ENCODE data around the gene SOCS2. TPM values are rescaled to one million over a fixed set of nuclear protein-coding genes. Genes with fewer than 3 reads are reported as not detected.
"Not testable (repeated sequence)": the region's sequence is repeated elsewhere in the genome, so short reads cannot be mapped to it uniquely, and the experiment has no call there.

The SOCS2 gene
- total RNA-seq, 1 donor from 2014 or later = 13.8 TPM

DNA sequence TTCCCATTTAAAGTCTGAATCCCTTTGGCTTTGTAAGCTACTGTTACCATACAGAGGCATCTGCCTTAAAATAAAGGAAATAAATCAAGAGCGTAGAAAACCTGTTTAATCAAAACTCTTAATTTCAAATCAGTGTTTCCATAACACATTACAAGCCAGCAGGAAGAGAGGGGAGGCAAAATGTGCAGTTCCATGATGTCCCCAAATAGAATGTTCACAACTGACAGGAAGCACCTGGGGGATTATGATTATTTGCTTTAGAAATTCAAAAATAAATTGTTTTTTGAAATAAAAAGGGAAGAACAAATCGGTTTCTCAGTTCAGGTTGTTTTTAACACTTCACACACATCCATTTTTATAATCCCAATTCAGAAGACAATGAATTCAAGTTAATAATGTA lies 21.4 kb downstream of the SOCS2 start:
- no peak for DNase-seq (ENCODE audit: low spot score)

DNA sequence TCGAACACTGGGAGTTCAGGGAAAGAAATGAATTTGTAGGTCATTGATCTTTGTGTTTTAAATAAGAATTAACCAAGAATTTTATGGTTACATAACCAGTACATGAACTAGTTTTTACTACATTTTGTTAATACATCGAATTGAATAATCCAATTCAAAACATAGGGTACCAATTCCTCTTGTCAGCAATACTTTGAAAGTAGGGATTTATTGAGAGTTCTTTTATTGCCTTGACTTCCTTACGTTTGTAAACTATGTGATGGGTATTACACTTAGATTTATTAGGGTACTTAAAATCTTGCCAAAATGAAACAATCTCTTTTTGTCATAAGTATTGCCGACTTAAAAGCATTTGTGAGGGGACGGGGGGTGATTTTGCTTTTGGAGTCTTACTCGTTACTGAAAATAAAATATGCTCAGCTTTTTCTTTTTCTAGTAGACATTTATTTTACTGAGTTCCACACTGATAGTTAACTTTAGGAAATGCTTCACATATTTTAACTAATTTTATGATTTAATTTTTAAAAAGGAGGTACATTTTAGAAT lies 22.4 kb downstream of the SOCS2 start:
- no peak for DNase-seq (ENCODE audit: low spot score)

DNA sequence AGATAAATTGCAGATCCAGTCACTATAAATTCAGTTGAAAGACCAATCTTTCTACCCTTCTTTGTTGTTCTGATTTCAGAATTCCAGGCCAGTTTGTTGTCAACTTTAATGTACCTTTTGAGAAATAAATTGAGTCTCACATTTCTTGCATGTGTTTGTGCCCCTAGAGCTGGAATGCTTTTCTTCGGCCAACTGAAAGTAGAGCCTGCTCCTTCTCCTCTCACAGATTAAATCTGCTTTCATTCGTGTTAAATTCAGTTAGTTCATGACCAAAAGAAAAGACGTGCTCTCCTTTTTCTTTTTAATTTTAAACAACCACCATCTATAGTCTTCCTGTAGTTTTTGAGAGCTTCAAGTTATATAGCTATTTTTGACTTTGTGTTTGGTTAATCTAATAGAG lies 22.9 kb downstream of the SOCS2 start:
- DNase-seq (ENCODE audit: low spot score) = no peak

DNA sequence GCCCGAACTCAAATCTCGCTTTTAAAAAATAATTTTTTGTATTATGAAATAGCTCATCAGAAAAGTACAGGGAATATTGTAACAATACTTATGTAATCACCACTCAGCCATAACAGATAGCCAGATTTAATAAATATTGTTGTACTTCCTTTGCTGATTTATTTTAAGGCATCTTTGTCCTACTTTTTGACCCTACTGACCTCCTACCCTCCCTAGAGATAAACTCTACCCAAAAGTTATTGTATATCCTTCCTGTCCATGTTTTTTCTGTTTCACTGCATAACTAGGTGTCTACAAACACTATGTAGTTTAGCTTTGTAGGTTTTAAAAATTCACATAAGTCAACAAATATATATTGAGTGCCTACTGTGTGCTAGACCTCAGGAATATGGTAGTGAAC lies 25.1 kb downstream of the SOCS2 start:
- DNase-seq (ENCODE audit: low spot score) = no peak

DNA sequence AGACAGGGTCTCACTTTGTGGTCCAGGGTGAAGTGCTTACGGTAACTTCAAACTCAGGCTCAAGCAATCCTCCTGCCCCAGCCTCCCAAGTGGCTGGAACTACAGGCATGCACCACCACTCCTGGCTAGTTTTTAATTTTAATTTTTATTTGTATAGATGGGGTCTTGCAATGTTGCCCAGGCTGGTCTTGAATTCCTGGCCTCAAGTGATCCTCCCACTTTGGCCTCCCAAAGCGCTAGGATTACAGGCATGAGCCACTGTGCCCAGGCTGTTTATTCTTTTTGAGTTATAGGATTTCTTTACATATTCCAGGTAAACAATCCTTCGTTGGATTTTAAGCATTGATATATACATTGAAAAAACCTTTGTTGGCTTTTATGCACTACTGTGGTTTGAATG lies 26.7 kb downstream of the SOCS2 start:
- DNase-seq (ENCODE audit: low spot score) = no peak

DNA sequence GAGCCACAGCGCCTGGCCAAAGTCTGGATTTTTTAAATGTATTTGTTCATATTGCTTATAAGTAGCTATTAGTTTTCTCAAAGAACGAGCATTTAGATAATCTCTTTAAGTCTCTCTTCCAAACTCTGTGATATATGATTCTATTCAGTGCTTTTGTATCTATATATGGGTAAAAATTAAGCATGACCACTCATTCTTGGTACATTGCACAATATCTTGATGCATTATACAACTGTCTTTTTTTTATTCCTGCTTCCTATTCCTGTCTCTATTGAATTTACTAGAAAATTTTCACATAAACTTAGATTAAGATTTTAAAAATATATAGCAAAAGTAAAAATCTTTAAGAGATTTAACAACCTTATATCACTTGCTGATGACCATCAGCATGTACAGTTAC lies 29.1 kb downstream of the SOCS2 start:
- no peak for DNase-seq (ENCODE audit: low spot score)

DNA sequence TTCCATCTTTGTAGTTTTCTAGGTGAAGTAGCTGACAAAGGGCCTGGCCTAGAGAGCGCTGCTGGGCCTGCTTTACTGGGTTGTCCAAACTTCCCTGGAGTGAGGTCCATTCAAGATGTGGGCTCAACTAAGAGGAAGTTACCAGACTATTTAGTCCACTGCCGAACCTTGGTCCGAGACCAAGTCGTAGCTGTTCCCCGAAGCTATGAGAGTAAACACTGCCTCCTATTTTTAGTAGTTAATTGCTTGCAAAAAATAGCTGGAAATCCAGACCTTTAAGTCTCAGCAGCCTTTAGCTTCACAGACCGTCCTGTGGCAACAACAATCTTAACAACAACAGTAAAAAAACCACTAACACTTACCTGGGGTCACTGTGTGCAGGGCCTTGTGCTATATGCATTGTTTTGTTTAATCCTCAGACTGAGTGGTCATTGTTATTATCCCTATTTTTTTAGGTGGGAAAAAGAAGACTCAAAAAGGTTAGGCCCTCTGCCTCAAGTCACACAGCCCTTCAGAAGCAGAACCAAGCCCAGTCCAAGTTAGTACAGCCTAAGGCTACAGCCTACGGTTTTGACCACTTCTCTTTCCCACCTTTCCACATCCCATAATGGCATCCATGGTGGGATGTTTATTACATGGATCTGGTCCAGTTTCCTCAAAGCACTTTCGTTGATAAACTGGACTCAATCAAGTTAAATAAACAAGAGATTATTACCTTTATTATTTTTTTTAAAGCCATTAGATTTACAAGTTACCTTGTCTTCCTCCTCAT lies 30.6 kb downstream of the SOCS2 start:
- no peak for DNase-seq (ENCODE audit: low spot score)

DNA sequence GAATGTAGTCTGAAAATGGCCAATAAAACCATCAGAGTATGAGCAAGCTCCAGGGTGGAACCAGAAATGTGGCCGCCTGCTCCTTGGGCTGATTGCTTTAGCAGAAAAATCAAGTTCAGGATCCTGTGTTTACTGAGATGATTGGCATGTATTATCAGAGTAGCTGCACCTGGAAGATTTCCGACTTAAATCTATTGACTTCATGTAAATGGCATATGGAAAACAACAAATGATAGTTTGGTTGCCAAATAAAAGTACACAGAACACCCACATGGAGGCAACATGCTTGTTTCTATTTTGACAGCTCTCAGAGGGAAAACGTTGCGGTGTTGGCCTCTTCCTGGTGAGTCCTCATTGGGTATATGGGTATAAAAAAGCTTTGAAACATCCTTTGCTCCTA lies 31.3 kb downstream of the SOCS2 start:
- DNase-seq (ENCODE audit: low spot score) = no peak

DNA sequence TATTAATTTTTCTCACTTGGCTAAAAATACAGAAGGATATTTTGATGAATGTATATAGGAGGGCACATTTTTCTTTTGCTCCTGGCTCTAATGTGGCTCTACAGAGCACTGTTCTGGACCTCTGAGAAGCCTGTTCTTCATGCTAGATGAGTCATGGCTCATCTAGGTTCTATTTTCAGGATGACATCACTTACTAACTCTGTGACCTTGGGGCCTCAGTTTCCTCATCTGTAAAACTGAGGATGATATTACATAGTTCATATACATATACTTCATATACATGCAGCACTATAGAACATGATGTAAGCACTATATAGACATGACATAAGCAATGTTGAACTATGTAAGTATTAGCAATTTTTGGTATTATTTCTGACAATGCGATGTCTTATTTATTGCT lies 35.8 kb downstream of the SOCS2 start:
- no peak for DNase-seq (ENCODE audit: low spot score)

DNA sequence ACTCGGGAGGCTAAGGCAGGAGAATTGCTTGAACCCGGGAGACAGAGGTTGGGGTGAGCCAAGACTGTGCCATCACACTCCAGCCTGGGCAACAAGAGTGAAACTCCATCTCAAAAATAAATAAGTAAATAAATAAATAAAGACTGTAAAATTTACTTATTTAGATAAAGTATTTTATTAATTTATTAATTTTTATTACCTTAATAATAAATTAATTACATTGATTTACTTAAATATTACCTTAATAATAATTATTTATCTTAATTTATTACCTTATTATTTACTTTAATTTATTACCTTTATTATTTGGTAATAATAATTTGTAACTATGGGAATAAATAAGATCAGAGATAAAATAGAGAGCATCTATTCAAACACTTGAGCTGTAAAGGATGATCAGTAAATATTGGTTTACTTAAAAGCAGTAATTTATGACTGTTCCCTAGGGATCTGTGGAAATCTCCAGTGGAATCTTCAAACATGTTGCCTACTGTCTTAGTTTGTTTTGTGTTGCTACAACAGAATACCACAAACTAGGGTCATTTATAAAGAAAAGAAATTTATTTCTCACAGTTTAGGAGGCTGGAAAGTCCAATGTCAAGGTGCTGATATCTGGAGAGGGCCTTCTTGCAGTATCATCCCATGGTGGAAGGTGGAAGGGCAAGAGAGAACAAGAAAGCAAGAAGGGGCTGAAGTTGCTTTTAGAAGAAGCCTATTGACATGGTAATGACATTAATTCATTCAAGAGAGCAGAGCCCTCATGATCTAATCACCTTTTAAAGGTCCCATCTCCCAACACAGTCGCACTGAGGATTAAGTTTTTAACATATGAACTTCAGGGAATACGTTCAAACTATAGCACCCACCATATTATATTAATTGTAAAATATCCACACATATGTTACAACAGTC lies 37.1 kb downstream of the SOCS2 start:
- no peak for DNase-seq (ENCODE audit: low spot score)

DNA sequence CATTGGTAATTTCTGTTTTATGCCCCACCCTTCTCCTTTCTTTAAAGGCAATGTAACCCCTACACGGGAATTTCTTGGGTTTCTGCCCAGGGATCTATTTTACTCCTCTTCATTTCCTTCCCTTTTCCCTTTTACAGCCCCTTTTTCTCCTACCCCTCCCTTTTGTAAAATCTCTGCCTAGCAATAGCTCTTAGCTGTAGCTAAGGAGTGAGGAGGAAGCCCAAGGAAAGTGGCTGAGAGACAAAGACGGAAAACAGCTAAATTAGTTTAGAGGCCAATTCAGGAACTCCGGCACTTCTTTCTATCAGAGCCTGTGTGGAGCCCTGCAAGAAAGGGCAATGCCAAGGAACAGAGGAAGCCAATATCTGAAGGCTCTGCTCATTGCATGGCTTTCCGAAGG lies 40.3 kb downstream of the SOCS2 start:
- DNase-seq (ENCODE audit: low spot score) = no peak

DNA sequence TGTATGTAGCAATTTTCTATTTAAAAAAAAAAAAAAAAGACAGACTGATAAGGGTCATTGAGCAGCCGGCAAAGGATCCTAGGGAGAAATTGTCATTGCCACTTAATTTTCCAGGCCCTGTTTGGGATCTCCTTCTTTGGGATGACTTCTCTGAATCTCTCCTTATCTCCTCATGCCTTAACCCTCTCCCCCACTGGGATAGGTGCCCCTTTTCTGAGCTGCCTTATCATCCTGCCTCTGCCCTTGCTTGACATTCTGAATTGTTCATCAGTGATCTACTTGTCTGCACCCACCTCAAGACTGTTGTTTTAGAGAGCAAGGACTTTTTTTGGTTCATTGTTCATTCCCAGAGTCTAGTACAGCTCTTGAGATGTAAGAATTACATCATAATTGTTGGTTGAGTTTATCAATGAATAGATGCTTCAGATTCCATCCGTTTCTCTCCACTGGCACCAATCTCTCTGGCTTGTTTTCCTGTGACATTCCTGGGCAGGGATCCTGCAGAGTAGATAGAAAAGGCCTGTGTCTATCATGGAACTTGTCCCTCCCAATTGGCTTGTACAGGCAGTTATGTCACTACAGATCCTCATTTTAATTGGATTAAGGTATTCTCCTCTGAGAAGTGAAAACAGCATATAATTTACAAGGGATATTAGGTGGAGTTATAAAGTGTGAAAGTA lies 42.6 kb downstream of the SOCS2 start:
- DNase-seq (ENCODE audit: low spot score) = no peak

DNA sequence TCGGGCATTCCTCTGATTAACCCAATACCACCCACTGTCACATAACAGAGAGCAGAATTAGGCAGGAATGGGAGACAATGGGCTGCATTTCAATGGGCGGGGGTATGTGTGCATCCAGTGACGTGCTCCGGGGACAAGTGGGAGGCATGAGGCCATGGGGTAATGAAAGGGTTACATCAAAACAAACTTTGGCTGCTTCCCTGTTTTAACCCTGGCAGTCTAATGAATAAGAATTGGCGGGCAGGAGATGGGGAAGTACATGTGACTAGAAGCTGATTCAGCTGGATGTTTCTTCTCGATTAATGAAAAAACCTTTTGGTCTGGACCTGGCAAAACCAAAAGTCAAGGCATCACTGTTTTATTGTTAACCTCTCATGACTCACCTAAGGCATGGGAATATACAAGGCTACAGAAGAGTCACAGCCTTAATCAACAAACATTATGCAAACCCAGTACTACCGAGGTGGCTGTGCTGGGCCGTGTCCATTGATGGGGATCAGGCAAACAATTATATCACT lies 44.2 kb downstream of the SOCS2 start:
- DNase-seq (ENCODE audit: low spot score) = no peak

DNA sequence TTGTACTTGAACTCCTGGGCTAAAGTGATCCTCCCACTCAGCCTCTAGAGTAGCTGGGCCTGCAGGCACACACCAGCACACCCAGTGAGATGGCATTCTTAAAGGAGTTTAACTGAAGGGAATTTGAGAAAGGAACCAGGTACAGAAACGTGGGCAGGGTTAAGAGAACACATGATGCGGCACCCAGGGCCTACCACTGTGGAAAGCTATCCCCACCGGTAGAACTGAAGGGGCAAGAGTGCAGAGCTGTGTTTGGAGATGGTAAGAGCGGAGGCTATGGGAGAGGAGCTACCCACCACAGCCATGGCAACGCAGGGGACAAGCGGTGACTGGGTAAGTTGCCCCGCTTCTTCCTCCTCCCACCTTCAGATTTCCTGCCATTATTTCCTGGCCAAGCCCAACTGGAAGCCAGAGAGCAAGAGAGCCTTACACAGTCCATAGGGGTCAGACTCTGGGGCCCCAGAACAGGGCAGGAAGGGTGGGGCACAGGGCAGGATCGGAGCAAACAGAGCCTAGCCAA lies 46.5 kb downstream of the SOCS2 start:
- DNase-seq (ENCODE audit: low spot score) = no peak

DNA sequence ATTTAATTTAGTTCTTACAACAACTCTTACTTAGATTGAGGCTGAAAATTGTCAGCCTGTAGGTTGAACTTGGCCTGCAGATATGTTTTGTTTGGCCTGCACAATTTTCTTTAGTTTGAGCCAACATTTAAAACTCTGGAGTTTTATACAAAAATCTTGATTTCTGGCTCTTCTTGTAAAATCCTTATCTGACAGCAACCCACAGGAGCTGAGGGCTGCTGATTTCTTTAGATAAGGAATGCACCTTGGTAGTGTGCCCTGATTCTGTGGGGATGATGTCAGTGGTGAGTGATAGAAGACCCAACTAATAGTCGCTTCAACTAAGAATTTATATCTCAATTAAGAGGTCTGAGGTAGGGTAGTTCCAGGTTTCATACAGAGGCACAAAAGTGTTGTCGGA lies 49.5 kb downstream of the SOCS2 start:
- DNase-seq (ENCODE audit: low spot score) = no peak

DNA sequence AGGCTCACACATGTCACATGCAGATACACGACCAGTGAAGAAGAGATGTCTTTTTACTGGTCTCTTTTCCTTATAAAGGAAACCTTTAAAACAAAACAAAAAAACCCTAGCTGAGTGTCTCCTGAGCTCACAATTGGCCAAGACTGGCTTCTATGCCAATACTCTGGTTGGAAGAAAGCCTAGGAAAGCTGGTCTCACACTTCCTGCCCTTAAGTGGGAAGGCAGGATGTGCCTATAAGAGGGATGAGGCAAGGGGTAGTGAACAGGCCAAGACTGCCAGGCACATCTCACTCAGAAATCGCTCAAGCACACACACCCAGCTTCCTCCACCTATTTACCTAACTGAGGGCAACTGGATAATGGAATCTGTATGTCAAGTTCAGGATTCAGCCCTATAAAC lies 50.0 kb downstream of the SOCS2 start:
- DNase-seq (ENCODE audit: low spot score) = no peak

DNA sequence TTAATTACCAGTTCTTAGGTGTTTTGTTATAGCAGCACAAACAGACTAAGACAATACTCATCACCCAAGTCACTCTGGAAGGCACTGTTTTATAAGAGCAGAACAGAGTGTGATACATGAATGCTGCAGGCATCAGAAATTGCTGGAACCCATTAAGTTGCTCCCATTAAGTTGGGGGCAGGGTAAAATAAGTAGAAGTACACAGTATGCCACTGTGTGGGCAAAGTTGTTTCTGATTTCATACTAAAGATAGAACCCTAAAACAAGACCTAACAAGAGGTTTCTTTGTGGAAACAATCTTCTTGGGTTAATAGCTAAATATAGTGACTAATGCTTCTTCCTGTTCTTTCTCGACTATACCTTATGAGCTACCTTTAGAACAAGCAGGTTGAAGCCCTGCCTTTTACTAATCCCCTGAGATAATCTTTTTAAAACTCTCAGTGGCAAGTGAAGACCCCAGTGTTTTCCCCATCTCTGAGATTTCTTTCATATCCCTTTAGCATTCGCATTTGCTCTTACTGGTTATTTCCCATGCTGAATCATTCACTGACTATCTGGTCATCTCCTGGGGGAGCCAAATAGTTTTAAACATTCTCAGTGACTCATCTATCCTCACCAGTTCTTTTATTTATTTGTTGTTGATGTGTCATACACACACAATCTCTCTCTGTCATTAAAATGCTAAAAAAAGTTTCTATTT lies 52.3 kb downstream of the SOCS2 start:
- no peak for DNase-seq (ENCODE audit: low spot score)

DNA sequence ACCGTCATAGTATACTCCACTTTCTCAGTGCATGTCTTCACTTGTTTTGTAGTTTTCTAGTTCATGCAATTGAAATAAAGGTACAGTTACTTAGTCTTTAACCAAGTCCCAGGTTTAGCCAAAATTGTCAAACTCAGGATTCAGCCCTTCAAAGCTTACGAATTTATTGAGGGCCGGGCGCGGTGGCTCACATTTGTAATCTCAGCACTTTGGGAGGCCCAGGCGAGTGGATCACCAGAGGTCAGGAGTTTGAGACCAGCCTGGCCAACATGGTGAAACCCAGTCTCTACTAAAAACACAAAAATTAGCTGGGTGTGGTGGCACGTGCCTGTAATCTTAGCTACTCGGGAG lies 52.8 kb downstream of the SOCS2 start:
- DNase-seq (ENCODE audit: low spot score) = not testable (repeated sequence)

DNA sequence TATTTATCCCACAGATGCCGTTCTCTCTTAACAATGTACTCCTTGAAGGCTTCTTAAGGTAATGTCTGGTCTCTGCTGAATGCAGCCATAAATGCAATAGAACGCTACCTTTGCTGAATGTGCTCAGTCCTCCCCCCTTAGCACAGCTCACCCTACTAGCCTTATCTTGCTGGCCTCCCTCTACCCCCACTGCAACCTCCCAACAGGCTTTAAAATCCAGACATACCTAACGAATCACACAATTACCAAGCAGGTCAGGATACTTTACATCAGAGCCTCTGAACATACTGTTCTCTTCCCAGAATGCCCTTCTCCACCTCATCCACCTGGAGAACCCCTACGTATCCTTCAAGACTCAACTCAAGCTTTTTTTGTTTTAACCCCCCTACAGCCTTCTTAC lies 53.7 kb downstream of the SOCS2 start:
- no peak for DNase-seq (ENCODE audit: low spot score)
